Activated CD4-positive, alpha-beta T cell treated with anti-CD3 and anti-CD28 coated beads for 48 hours (primary cell): ENCODE results near the gene SLC35B2.
"Not testable (repeated sequence)": the region's sequence is repeated elsewhere in the genome, so short reads cannot be mapped to it uniquely, and the experiment has no call there.

ENCODE experiments used
- DNase-seq: peaks from one replicate; pipeline ENCODE4 v3.0.0-alpha.2; 2020

The SLC35B2 gene

DNA sequence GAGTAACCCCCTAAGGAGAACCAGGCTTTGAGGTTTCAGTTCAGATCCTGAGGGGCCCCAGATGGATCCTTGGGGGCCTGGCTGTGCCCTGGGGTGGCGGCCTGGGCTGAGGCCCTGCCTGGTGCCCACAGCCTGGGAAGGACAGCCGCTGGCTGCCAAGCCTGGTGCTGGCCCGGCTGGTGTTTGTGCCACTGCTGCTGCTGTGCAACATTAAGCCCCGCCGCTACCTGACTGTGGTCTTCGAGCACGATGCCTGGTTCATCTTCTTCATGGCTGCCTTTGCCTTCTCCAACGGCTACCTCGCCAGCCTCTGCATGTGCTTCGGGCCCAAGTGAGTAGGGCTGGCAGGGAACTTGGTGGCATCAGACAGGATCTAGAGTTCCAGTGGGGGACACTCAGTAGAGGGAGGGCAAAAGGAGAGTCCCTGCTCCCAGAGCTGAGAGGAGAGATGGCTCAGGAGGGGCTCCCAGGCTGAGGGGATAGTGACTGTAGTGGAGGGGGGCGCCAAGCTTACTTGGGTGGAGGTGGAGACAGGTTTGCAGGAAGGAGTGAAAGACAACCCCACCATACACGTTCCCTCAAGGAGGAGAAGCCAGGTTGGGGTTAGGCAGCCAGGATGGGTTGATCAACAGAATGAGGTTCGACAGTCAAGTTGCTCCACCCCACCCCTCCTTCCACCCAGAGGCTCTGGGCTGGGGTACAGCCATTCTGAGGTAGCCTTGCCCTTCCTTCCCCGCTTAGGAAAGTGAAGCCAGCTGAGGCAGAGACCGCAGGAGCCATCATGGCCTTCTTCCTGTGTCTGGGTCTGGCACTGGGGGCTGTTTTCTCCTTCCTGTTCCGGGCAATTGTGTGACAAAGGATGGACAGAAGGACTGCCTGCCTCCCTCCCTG, 24.4 kb downstream of the SLC35B2 start:
- DNase-seq: no peak

DNA sequence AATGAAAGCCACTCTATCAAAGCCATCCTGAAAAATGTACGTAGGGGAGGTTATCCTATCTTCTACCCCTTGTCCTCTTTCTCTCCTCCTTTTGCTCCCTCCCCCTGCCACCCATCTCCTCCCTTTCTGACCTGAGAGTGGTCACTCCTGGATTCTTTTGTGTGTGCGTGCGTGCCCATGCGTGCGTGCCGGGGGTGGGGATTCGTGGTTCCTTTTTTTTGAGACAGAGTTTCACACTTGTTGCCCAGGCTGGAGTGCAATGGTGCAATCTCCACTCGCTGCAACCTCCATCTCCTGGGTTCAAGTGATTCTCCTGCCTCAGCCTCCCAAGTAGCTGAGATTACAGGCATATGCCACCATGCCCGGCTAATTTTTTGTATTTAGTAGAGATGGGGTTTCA, 25.9 kb downstream of the SLC35B2 start:
- DNase-seq: not testable (repeated sequence)

DNA sequence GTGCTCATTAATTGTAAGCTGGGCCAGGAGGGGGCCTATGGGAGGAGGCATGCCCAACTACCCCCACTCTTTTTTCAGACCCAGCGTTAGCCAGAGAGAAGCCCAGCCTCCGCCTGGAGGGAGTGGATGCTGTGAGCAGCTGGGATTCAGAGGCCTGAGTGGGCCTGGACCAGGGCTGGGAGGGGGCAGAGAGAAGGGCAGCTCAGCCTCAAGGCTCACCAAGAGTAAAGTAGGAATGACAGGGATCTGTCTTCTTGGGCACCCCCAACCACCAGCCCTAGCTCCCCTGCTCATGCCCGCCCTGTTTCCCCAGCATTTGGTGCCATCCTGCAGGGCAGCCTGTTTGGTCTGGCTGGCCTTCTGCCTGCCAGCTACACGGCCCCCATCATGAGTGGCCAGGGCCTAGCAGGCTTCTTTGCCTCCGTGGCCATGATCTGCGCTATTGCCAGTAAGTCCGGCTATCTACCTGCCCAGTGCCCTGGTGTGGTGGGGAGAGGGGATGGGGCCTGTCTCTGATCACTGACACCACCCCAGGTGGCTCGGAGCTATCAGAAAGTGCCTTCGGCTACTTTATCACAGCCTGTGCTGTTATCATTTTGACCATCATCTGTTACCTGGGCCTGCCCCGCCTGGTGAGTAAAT, 27.2 kb downstream of the SLC35B2 start:
- no peak for DNase-seq

DNA sequence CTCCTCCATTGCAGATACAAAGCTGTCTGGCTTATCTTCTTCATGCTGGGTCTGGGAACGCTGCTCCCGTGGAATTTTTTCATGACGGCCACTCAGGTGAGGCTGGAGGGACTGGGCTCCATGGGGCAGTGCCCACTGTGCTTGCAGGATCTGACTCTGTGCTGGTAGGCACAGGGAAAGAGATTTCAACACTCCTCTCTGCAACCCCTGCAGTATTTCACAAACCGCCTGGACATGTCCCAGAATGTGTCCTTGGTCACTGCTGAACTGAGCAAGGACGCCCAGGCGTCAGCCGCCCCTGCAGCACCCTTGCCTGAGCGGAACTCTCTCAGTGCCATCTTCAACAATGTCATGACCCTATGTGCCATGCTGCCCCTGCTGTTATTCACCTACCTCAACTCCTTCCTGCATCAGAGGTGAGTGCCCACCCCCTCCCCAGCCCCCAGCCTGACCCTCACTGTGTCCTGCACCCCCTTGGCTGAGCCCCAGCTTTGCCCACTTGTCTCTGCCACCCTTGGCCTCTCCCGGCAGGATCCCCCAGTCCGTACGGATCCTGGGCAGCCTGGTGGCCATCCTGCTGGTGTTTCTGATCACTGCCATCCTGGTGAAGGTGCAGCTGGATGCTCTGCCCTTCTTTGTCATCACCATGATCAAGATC, 27.8 kb downstream of the SLC35B2 start:
- DNase-seq: no peak

DNA sequence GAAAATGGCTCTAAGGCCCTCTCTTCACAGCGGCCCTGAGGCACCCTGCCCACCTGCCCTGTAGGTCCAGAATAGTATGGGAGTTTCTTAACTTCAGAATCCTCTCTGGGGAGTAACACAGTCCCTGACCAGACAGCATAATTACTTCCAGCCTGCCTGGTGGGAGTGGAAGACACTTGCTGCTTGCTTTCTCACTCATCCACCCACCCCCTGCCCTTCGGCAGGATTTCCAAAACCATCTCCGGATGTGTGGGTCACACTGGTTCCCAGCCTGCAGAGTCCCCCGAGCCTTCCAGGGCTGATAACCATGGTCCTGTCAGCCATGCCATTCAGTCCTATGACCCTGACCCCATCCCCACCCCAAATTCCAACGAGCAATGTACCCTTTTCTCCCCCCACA, 28.5 kb downstream of the SLC35B2 start:
- no peak for DNase-seq

DNA sequence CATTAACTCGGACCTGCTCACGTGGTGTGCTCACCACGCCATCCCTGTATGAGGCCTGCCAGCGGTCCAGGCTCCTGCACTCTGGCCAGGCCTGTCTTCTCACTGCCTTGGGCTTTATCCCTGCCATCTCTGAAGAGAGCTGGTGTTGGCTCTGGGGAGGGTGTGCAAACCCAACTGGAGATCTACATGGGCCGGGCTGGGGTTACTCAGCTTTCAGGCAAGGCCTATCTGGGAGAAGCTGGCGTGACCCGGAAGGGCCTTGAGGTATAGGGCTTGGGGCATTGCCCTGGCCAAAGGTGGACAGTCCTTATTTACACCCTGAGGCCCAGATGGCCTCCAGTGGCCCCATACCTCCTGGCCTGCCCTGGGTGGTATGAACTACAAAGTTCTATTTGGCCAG, 28.9 kb downstream of the SLC35B2 start:
- no peak for DNase-seq

DNA sequence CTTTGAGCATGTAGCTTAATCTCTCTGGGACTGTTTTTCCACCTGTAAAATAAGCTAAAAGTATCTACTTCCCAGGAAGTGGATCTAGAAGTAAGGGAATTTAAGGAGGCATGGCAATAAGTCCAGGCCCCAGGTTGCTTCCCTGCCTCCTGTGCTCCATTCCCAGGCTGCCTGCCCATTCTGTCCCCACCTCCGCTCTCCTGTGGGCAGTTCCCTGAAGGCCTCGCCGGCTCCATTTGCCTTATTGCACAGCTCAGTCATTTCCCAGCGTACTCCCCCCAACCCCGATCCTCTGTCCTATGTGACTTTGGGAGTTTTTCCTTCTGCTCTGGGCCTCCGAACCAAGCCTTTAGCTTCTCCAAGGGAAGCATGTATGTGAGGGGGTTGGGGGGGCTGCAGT, 29.3 kb downstream of the SLC35B2 start:
- DNase-seq: no peak

DNA sequence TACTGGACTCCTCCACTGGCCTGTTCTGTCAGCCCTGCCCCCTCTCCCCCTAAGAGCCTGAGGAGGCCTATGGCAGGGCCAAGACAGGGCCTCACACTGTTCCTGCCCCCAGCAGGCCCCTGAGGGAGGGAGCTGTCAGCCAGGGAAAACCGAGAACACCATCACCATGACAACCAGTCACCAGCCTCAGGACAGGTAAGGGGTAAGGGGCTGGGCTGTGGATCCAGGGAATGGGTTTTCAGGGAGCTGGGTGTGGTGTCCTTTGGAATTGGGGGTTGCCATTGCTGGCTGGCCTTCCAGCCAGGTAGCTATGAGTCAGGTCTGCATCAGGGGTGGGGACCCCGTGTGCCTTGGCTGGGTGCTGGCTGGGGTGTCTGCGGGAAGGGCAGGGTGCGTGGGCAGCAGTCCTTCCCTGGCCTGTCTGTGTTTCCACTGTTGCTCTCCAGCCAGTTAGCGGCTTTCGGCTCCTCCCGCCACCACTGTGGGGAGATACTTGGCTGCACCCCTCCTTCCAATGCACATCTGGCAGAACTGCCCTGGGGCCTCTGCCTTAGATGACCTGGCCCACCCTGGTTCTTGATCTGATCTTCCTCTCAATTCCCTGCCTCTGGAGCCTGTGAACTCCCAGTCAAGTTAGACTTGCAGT, 30.1 kb downstream of the SLC35B2 start:
- no peak for DNase-seq

DNA sequence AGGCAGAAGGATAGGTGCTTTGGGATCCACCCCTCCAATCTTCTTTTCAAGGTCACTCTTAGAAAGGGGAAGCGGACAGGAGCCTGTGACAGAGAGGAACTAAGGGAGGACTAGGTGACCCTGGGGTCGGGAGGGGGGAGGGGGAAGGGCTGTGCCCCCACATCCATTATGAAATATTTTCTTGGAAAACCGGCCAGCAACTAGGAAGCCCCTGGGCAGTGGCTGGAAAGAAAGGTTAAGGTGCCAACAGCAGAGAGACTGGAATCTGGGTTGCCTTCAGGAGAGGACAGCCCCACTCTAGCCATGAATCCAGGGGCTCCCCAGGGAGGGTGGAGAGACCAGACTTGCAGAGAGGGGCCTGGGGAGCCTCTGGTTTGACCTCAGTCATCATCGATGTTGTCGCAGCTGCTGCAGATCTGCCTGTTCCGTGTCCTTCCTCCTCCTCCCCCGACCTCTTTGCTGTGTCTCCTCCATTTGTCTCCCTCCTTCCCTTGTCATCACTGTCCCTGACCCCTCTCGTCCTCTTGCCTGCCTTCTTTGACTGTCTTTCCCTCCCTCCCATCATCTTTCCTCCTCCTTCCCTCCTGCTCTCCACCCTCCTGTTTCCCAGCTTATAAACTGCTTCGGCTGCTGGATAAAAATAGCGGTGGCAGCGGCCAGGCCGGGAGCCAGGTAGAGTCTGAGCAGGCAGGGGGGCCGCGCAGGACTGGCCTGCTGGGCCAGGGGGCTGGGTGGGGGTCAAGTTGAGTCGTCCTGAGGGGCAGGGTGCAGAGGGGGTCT, 30.8 kb downstream of the SLC35B2 start:
- DNase-seq: no peak

DNA sequence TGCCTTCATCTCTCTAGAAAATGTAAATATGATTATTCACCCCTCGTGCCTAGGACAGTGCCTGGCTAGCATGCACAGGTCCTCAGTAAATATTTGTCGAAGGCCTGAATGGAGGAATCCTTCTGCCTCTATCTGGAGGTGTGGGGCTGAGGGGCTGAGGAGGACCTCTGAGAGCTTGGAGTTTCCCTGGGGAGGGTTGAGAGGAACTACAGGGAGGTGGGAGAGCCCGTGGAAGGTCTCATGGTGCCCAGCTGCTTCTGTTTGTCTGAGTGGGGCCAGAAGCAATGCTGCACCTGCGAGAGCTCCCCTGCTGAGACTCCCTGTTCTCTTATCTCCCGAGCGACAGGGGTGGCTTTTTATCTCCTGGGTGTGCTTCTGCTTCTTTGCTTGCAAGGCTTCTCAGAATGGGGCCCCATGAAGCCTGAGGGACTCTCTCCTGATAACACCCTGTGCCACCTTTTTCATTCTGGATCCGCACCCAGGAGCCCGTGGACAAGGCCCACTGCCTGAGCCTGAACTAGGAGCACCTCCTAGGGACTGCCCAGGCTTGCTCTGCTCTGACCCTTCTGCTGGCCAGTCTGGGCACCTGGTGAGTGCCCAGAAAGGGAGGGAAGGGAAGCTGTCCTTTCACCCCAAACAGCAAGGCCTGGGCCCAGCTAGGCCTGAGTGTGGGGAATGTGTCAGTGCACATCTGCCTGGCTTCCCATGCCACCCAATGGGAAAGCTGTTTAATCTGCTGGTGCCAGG, 31.6 kb downstream of the SLC35B2 start:
- DNase-seq: no peak

DNA sequence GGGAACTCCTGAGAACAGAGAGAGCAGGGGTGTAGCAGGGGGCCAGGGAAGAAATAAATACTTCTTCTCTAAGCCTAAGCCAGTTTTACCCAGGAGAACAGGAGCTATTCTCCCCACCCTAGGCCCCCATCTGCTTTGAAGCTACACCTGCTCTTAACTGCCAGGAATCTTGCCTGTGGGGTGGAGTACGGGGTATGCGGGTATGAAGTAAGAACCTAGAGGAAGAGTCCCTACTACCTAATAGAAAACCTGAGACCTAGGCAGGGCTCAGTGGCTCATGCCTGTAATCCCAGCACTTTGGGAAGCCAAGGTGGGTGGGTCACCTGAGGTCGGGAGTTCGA, 32.4 kb downstream of the SLC35B2 start:
- DNase-seq: no peak

DNA sequence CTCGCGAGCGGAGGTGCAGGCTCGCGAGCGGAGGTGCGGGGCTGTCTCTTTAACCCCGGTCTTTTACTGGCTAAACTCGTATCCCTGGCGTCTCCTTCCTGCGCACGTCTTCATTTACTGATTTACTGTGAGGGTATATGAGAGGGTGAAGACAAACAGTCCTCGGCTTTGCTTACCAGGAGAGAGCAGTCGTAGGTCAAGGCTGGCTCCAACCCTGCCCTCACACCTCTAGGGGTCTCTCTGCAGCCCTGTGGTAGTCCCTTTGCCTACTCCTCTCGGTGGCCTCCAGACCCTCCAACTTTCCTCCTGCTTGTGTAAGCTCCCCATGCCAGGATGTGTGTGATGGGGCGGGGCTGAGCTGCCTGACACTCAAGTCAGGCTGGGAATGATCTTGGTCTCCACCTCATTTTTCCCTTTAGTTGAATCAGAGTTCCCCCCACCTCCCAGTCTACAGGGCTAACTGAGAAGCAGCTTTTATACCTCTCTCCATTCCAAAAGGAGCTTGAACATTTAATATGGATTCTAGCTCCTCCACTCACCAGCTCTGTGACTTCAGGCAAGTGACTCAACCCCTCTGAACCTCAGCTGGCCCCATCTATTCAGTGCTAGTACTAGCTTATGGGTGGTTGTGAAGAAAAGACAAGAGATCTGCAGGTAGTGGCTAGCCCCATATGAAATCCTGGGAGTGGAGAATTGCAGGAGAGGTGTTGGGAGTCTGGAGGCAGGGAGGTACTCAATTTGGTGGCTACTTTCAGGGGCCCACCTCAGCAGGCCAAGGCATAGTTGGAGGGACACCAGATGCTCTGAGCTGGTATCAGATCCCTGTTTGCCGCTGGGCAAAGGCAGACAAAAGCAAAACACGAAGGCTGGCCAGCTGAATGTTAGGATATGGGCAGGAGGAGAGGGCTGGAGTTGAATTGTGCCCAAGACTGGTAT, 33.0 kb downstream of the SLC35B2 start:
- peak; percentile 28 for DNase-seq

DNA sequence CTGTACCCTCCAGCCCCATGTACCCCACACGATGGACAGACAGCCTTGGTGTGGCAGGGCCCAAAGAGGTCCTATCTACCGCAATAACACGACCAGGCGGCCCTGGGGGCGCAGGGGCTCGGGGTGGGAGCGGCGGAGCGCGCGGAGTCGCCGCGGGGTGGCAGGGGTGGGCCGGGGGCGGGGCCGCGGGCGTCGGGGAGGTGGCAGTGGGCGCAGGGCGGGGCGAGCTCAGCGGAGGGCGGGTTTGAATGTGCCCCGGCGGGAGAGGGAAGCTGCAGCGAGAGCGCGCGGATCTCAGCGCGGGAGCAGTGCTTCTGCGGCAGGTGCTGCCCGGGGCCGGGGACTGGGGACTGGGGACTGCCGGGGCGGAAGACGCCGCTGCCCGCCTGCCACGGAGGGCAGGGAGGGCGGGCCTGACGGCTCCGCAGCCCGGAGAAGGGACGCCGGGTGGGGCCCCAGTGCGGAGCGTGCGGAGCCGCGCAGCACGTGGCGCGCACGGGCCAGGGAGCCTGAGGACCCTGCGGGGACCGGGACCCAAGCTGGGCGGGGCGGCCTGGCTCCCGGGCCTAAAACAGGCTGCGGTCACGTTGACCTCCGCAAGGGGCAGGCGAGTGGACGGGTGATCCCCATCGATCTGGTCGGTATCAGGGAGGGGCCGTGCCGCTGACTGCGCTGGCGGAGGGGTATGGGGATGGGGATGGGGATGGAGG, 33.9 kb downstream of the SLC35B2 start, which contains the start of gene SLC29A1:
SLC29A1 (plus strand) TSS at position 277 of the 710 bp plus-strand sequence. CDS start 3,719 bp downstream, outside the sequence.
- DNase-seq: peak; percentile 90

DNA sequence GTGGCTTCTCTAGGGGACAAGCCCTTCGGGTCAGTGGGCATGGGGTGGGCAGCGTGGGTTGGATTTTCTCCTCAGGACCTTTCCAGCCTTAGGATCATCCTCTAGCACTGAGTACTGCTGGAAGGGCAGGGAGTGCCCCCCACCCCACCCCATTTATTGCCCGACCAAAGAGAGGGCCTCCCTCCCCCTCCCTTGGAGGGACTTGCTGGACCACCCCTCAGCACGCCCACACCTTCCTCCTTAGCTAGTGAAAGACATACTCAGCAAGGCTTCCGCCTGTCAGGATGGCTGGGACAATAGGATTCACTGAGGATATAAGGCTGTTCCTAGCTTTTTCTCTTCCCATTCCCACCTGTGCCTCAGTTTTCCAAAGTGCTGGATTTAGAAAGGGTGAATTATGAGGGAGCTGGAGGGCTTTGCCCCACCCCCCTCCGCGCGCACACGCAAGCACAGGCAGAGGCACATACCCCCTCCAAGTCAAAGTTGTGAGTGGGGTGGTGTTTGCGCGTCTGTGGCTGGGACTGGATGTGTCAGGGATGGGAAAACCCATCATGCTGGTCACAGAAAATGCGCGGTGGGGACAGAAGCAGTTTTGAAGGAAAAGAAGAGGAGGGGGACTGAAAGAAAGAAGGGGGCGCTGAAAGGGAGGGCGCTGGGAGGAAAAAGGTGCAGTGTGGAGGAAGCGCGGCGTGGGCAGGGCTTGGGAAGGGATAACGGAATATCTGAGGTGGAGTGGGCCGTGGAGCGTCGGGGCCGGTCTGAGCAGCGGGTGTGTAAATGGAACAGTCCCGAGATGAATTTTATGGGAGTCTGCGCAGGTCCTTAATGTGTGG, 34.6 kb downstream of the SLC35B2 start:
- peak; percentile 30 for DNase-seq

DNA sequence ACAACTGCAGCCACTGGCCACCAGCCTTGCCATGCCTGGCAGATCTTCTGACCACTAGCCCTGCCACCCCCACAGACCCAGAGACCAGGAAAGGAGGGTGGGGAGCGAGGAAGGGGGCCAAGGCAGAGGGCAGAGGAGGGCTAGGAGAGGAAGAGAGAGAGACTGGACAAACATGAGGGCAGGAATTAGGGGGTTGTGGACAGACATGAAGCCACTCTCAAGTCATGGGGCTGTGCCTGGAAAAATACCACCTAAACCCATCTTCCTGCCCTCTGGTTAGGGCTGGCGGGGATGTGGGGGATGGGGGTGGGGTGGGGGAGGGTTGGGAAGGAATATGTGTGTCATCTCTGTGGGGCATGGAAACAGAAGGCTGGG, 35.4 kb downstream of the SLC35B2 start:
- no peak for DNase-seq

DNA sequence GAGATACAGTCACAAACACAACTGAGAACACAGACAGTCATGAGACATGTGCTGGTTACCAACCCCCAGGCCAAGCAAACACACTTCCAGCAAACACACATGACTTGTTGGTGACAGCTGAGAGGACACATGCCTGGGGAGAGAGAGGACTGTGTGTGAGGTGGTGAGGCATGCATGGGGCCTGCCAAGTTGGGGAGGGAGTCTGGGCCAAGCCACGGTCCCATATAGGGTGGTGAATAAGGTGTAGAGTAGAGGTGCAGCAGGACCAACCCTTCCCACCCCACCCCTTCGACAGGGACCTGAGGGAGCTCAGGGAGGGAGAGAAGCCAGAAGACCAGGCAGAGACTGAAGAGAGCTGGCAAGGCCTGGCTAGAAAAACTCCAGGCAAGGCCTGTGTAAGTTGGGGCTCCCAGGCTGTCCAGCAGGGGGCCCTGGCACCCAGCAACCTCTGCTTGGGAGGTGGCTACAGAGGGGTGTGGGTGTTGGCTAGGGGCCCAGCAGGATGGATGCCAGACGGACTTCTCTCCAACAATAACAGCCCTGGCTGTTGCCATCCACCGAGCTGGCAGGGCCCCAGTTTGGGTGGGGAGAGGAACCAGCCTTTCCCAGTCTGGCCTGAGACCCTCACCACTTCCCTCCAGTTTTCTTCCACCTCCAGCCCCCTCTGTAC, 35.9 kb downstream of the SLC35B2 start:
- DNase-seq: peak; percentile 86

DNA sequence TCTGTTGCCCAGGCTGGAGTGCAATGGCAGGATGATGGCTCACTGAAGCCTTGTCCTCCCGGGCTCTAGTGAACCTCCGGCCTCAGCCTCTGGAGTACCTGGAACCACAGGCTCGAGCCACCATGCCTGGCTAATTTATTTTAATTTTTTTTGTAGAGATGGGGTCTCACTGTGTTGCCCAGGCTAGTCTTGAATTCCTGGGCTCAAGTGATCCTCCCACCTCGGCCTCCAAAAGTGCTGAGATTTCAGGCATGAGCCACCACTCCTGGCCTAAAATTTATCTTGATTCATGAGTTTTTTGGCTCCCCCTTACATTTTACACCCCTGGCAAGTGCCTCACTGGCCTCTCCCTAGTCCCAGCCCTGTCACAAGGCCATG, 36.4 kb downstream of the SLC35B2 start:
- no peak for DNase-seq
